ENCODE data around the gene PPWD1.

PPWD1 gene

DNA sequence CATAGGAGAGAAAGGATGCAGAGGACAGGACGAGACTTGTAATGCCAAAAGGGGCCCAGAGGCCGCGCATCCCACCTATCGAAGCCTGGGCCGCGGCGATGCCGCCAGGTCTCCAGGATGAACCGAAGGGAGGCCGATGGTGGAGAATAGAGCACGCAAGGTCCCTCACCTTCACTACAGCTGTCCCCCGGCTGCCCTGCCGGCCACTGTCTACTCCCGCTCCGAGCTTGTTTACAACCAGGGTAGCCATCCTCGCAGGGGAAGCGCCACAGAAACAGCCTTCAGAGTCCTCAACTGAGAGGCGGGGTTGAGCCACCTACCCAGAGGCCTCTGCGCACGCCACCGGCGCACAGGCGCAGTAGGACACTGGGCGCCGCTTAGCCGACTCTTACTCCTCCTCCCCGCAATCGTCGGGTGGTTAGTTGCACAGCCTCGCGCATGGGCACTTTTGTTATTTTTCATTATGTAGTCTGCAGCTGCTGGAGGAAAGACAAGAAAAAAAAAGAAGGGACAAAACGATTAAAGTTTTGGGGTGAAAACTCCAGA is 61.0 kb downstream of the PPWD1 start, which contains the start of gene TRIM23:
Gene TRIM23 (minus strand): TSS at position 309 of the 546 bp plus-strand sequence. CDS start 59 bp downstream, at position 250.
- DNase-seq (ENCODE audit: low spot score): peak; percentile 92

- DNase-seq (ENCODE audit: low spot score): peak; percentile 89
Measured at GRCh38 chr5:65624571-65625555, 61.8 kb downstream of the PPWD1 start, which contains the start of the genes SHLD3 and TRAPPC13. TSS of gene SHLD3 (plus strand) at chr5:65625027. CDS start at chr5:65629588, 4,561 bp downstream. TSS of gene TRAPPC13 (plus strand) at chr5:65625027. CDS start at chr5:65625061, 34 bp downstream.

DNA sequence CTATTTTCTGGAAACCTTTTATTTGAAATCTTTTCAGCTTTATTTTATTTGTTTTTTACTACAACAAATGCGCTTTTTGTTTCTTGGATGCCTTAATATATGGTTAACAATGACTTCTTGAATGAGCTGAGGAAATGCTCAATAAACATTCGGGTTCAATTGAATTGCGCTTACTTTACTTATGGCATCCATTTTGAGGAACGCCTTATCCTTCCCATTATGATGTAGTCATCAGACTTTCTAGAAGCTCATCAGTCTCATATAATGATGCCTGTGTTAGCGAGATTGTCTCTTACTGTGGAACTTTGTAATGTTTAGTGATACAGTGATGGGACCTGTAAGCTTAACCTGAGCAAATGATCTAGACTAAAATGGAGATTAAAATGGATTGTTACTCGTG is 62.6 kb downstream of the PPWD1 start:
- no peak for DNase-seq (ENCODE audit: low spot score)

- DNase-seq (ENCODE audit: low spot score): no peak
Measured at GRCh38 chr5:65630981-65631380, 67.9 kb downstream of the PPWD1 start.
